ENCODE measurements around the gene MDM4.

GRCh38 chr1:204466416-204467405 is 49.5 kb upstream of the MDM4 start:
- TF ChIP-seq CTCF (conservative IDR thresholded peaks at IDR 0.05 in 1 of 2, IDR thresholded peaks at IDR 0.05 in 1 of 2; ENCODE audit: low read depth in 1 of 2, low read length in 2 of 2) = no peak
- no peak for TF ChIP-seq EZH2 (IDR thresholded peaks at IDR 0.05; ENCODE audit: low read length, missing control alignments)

Data from fibroblast of lung (primary cell).